ENCODE measurements around the gene MFSD6.
A peak's percentile ranks its signal among the peaks of the same experiment; 100 is the strongest.
"Not testable (repeated sequence)": the region's sequence is repeated elsewhere in the genome, so short reads cannot be mapped to it uniquely, and the experiment has no call there.

MFSD6 gene

DNA sequence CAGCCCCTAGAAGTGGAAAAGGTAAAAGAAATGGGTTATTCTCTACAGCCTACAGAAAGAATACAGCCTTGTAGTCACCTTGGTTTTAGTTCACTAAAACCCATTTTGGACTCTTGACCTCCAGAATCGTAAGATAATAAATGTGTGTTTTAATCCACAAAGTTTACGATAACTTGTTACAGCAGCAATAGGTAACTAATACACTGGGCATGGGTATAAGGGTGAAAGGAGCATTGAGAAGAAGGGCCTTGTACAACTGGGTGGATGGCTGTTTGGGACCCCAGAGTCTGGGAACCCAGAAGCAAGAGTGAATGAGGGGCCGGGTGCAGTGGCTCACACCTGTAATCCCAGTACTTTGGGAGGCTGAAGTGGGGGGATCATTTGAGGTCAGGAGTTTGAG, 2.2 kb upstream of the MFSD6 start:
- DNase-seq (ENCODE audit: low read depth), result no peak

DNA sequence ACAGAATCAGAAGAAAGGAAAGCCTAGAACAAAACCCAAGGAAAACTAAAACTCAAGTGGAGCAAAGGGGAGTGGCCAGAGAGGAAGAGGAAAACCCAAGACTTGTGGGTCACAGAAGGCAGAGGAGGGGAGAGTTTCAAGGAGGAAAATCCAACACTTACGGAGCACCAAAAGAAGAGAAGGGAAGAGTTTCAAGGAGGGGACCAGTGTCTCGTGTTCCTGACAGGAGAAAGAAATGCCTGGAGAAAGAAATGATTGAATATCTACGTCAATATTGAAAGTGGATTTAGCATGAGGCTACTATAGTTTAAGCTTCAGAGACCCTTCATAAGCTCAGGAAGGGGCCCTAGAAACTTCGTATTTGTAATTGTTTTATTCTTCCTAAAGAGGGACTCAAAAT, 1.4 kb upstream of the MFSD6 start:
- no peak for DNase-seq (ENCODE audit: low read depth)

DNA sequence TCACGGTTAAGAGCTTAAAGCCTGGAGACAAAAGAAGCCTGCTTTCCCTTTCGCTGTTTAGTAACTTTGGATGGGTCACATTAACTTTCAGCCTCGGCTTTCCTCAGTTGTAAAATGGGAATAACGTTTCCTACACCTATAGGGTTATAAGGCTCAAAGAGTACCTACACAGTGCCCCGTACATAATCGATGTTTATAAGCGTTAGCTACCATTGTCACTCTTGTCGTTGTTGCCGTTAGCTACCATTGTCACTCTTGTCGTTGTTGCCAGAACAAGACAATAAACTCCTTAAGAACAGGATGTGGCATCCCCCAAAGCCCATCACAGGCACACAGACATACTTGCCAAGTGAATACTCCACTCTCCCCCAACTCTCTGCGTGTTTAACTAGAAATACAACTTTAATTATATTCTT, 901 bp upstream of the MFSD6 start:
- no peak for DNase-seq (ENCODE audit: low read depth)

DNA sequence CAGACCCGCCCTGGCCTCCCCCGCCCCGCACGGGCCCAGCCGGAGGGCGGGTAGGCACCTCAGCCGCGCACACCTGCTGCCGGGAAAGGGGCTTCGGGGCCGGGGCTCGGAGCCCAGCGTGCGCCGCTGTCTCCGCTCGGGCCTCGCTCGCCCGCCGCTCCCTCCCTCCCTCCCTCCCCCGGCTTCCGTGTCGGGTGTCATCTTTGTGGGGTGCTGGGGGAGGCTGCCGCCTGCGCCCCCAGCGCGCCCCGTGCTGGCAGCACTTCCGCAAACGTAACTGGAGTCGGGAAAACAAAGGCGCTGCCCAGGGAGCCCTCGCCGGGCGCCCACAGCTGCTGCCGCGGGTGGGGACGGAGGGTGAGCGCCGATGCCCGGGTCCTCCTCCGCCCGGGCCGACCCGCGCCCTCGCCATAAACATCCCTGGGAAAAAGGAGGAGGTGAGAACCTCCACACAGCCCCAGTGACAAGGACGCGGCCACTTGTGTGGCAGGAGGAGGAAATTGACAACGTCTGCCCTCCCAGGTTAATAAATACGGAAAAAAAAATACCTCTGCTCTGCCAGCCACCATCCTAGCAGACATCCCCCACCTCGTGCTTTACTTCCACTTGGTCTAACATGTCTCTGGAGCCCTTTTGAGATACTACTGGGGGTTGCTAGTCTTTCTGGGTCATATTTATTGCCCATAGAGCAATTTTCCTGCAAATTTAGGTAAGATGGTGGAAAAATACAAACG, 550 bp downstream of the MFSD6 start:
- peak; percentile 5 for DNase-seq (ENCODE audit: low read depth)

DNA sequence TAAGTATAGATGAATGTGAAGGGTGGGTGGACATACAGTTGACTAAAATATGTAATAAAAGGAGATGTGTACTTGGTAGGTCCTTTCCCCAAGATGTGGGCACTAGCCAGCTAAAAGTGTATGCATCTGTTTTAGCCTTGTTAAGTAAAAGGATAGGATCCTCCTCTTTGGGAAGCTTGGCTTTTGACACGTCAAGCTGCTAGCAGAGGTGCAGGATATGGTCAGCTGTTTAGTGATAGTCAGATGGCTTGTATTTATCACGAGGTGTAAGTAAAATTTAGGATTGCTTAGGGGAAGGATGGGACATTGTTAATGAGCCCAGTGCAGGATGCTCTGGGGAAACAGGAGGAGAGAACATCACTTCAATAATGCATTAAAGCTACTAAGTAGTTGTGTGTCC, 1.5 kb downstream of the MFSD6 start:
- DNase-seq (ENCODE audit: low read depth), result no peak

DNA sequence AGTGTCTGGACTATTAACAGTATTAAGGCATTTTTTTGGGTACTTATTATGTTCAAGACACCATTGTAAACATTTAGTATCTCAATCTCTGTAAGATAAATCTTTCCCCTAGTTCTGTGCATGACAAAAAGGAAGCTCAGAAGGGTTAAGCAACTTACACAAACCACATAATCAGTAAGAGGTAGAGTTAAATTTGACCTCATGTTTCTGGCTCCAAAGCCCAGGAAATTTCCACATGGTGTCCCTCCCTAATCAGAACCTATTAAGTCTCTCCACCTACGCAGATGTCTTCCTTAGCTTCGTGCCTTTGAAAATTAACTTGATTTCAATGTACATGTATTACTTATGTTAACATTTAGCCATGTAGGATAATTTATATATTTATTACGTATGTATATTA, 2.0 kb downstream of the MFSD6 start:
- DNase-seq (ENCODE audit: low read depth), result no peak

DNA sequence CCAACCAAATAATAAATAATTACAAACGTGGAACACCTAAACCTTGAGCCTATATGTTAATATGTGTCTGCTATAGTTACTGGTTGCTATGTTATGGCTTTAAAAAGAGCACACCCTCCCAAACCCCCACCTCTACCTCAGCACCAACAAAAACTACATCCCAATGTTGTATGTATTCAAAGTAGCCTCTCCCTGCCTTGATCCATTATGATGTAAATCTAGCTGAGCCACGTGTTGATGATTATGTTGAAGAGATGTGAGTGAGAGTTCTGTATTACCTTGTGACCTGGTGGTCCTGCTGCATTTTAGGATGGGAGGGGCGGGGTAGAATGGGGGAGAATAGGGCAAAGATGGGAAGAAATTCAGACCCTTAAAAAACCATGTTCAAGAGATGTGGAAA, 4.8 kb downstream of the MFSD6 start:
- no peak for DNase-seq (ENCODE audit: low read depth)

DNA sequence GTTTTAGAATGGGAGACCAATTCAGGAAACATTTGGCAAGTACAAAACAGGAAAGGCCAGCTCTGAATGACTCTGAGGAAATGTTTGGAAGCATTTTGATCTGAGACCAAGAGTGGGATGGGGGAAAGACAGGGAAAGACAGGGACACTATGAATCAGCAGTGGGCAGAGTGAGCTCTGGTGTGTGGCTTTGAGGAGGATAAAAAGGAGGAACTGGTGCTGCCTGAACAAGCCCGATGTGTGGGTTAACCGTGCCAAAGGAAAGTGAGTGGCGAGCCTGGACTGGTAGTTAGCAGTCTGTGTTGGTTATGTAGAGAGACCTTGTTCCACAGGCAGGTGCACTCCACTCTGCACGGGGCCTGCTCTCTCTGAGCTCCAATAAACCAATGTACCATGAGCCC, 5.3 kb downstream of the MFSD6 start:
- DNase-seq (ENCODE audit: low read depth), result no peak

DNA sequence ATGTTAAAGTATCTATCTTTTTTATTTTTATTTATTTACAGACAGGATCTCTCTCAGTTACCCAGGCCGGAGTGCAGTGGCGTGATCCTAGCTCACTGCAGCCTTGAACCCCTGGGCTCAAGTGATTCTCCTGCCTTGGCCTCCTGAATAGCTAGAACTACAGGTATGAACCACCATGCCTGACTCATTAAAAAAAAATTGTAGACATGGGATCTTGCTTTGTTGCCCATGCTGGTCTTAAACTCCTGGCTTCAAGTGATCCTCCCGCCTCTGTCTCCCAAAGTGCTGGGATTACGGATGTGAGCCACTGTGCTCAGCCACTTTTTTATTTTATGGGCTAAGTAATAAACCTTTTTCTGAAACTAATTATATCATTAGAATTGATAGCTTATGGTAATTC, 7.1 kb downstream of the MFSD6 start:
- DNase-seq (ENCODE audit: low read depth), result no peak

DNA sequence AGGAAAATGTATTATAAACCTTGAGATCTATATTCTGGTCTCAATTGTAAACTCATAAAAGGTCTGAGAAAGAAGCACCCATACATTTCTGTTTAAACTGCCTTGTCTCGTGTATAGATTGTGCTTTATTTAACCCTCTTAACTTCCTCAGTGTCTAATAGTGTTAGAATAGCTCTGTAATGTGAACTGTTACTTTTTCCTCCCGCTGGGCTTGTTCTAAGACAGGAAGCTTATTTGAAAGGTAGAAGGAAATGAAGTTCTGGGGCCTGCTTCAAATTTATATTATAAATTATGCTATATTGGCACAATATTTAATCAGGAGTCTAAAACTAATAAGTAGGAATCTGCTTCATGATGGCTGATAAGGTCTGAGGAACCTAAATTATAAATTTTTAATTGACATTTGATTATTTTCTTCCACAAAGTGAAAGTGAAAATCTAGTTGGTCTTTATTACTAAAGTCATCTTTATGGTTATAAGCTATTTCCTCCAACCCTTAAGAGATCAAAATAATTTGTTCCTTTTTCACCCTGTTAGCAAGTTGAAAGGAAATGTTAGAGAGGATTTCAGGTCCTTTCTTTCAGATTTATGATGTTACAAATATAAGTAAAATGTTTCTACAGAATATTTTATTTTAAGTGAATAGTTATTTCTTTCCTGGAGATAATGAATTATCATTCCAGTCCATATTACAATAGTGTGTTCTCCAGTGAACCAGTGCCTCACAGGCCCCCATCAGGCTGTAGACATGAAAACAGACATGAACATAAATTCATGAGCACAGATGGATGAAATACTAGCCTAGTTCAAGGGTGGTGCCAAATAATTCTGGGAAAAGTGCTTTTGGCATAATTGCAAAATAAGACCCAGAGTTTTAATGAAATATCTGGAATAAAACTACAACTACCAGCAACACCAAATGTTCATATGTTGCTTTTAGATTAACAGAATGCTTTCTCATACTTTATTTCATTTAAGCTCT, 7.9 kb downstream of the MFSD6 start:
- DNase-seq (ENCODE audit: low read depth), result no peak

DNA sequence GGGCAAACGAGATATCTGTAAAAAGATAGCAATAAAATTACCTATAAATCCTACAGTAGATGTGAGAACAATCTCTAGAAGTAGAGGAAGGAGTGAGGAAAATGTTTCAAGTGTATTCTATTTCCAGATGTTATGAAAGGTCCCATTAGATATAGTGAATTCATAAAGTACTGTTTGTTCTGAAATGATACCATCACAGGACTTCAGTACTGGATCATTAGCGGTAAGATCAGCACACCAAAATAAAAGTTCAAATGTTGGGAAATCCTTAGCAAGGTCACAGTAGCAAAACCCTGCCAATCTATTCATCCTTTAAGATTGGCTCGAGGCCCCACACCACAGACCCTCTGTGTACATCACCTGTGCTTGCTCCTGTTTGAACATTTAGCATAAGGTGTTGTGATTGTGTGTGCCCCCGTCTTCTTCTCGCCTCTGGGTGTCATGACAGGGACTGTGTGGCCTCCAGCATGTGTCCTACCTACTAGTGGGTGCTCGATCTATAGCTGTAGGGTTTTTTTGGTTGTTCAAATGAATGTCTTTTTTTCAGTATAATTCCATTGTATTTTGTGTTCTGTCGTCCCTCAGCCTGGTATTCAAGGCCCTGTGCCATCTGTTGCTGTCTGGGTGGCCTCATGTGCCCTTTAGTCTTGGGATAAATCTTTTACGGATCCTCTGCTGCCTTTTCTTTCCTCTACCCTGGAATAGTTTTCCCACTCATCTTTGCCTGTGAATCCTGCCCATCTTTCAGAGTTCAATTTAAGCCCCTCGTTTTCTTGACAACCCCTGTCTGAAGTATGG, 9.1 kb downstream of the MFSD6 start:
- no peak for DNase-seq (ENCODE audit: low read depth)

DNA sequence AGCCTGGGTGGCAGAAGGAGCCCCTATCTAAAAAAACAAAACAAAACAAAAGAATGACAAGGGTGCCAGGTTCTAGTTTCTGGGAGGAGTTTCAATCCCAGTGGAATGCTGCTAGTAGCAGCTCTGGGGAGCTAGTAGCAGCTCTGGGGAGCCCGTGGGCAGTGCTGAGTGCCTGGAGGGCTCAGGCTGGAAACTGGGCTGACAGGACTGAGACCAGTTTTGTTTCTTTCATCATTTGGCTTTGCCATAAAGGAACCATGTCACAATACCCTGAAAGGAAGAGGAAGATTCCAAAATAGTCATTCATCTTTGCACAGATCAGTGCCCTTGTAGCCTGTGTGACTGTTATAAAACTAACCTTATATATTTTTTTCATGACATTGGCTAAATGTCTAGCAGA, 10.6 kb downstream of the MFSD6 start:
- DNase-seq (ENCODE audit: low read depth), result no peak

DNA sequence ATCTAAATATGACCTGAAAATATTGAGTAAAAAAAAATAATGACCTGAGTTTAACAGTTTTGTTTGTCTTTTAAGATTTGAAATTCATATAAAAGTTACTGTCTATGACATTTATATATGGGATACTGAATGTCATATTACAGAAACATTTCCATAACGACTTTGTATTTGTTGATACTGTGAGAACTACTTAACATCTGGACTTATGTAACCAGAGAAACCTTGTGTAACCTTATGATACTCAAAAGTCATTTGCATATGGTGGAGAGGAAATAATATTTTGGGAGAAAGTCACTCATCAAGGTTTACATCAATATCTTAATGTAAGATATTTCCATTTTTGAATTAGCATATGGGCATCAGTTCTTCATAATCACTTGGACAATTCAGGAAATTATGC, 12.6 kb downstream of the MFSD6 start:
- DNase-seq (ENCODE audit: low read depth), result no peak

DNA sequence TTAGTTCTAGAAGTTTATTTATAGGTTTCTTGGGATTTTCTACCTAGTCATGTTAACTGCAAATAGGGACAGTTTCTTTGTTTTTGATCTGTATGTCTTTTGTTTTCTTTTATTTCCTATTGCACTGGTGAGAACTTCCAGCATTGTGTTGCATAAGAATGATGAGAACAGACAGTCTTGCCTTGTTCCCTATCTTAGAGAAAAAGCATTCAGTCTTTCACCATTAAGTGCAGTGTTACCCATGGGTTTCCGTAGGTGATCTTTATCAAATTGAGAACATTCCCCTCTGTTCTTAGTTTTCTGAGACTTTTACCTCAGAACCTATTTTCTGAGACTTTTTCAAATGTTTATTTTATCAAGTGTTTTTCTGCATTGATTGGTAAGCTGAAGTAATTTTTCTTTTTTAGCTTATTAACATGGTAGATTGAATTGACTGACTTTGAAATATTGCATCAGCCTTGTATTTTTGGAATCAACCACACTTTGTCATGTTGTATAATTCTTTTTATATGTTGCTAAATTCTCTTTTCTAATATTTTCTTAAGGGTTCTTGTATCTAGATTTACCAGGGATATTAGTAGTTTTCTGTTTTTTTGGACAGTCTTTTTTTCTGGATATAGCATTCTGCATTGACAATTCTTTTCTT, 17.2 kb downstream of the MFSD6 start:
- DNase-seq (ENCODE audit: low read depth), result no peak

DNA sequence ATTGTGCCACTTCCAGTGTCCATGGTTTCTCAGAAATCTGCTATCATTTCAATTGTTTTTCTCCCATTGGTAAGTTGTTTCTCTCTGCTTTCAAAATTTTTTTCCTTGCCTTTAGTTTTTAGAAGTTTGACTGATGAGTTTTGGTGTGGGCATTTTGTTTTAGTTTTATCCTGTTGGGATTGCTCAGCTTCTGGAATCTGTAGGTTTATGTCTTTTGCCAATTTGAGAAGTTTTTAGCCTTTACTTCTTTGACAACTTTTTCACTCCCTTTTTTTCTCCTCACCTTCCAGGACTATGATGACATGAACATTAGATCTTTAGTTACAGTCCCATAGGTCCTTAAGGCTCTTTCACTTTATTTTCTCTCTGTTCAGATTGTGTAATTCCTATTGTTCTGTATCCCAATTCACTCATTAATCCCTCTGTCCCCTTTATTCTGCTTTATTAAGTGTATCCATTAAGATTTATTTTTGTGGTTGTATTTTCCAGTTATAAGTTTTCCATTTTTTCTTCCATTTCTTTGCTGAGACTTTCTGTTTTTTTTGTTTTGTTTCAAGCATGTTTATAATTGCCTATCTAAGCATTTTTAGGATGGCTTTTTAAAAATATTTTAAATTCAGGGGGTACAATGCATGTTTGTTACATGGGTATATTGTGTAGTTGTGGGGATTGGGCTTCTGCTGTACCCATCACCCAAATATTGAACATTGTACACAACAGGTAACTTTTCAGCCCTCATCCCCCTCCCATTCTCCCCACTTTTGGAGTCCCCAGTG, 17.9 kb downstream of the MFSD6 start:
- no peak for DNase-seq (ENCODE audit: low read depth)

DNA sequence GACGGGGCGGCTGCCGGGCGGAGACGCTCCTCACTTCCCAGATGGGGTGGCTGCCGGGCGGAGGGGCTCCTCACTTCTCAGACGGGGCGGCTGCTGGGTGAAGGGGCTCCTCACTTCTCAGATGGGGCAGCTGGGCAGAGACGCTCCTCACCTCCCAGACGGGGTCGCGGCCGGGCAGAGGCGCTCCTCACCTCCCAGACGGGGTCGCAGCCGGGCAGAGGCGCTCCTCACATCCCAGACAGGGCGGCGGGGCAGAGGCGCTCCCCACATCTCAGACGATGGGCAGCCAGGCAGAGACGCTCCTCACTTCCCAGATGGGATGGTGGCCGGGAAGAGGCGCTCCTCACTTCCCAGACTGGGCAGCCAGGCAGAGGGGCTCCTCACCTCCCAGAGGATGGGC, 22.7 kb downstream of the MFSD6 start:
- DNase-seq (ENCODE audit: low read depth), result not testable (repeated sequence)

DNA sequence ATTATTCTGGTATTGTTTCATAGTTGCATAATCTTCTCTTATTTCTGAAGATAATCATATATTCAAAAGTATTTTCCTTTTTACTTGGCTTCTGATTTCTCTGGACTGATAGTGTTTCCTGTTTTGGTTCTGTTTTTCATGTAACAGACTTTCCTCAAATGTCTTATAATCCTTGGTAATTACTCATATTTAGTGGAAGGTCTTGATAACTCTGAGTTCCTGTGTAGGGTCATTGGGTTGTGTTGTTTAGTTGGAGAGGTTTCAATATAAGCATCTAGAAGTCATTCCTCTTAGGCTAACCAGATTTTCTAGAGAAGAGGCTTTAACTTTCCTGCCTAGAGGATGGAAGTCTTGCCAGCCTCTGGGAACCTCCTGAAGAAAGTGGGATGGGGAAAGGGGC, 23.8 kb downstream of the MFSD6 start:
- no peak for DNase-seq (ENCODE audit: low read depth)

DNA sequence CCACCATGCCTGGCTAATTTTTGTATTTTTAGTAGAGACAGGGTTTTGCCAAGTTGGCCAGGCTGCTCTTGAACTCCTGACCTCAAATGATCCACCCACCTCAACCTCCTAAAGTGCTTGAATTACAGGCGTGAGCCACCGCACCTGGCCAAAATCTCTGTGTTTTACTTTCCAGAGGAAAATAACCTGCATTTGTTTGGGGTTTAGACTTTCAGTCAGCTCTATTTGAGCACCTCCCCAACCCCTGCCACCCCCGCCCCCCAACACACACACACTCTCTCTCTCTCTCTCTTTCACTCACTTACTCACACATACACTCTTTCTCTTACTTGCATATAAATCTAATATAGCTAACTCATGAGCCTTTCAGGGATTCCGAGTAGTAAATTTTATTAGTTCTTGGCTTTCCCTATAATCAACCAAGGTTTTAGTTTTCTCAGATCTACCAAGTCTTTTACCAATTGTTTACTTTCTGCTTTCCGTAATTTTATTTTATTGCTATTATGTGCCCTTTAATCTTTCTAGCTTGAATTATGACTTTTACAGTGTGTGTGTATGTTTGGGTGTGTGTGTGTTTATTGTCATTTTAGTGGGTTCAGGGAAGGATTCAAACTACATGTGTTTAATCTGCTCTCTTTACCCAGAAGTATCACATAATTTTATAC, 24.5 kb downstream of the MFSD6 start:
- DNase-seq (ENCODE audit: low read depth), result no peak

DNA sequence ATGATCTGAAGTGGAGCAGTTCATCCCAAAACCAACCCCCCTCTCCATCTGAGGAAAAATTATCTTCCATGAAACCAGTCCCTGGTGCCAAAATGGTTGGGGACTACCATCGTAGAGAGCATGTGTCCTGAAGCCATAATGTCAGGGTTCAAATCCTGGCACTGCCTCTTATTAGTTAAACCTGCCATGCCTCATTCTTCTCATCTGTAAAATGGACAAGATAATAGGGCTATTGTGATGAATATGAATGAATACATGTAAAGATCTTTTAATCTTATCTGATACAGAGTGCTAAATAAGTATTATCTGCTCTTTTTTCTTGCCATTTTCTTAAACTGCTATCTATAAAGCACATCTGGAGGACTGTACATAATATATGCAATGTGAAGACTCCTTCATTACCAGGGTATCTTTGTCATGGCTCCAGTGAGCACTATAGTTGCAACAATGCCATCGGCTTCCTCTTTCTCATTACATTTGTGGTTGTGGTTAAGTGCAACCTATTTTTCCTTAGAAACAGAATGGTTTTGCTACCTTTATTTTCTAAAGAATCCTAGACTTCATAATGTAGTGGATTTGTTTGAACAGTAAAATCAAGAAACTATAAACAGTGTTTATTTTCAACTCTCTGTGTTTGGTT, 27.0 kb downstream of the MFSD6 start:
- DNase-seq (ENCODE audit: low read depth), result no peak

DNA sequence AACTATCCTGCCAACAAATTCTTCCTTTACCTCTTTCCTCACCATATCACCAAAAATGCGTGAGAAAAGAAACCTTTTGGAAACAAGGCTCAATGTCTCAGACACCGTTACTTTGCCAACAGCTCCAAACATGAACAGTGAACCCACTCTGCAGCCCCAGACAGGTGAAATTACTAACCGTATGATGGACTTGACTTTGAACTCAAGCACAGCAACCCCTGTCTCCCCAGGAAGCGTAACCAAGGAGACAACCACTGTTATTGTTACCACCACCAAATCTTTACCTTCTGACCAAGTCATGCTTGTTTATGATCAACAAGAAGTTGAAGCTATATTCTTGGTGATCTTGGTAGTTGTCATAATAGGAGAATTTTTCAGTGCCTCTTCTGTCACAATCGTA, 28.4 kb downstream of the MFSD6 start:
- no peak for DNase-seq (ENCODE audit: low read depth)
